GM18526 (cell line): ENCODE results near the gene SRM.

Experiments
- POLR2A ChIP-seq: IDR thresholded peaks from 3 replicates; pipeline ENCODE4 v1.6.1; 2011; ENCODE audit not compliant: insufficient read length; ENCODE audit errors: extremely low read depth

The SRM gene

GRCh38 chr1:11059968-11060830 lies at the start of gene SRM:
Gene SRM, minus strand, starts transcription at chr1:11060018. Its CDS starts 75 bp downstream, at chr1:11059943.
- peak; percentile 76 for TF ChIP-seq POLR2A

DNA sequence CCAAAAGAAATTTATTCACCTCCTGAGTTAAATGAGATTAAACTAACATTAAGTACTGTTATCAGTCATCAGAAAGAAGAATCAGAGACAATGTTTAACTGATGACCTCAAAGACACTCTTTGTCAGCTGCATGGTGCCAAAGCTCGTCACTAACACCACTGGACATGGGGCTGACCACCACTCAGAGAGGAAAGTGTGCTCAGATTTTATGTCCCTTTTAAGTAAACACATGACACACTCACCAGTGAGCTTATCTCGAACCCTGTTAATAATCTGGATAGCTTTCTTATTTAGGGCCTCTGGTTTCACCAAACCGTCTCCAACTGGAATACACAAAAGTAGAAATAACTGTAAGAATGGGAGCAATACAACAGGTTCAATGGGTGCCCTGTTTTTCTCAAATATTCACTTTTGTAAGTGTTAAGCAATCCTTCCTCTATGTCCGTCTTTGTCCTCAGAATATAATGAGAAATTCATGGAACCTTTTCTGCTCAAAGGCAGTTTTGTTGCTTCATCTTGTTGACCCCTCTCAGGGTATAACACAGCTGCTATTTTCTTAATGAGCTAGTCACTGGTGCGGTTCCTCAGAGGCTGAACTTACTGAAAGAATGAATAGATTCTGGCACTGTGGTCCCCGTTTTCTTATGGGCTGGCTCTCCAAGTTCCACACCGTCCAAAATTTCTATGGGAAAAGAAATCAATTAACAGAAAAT lies 49.4 kb upstream of the SRM start:
- no peak for TF ChIP-seq POLR2A

- TF ChIP-seq POLR2A: no peak
These were observed 47.8 kb upstream of the SRM start for GRCh38 chr1:11107599-11107998.

GRCh38 chr1:11105586-11105985 lies 45.8 kb upstream of the SRM start:
- no peak for TF ChIP-seq POLR2A

- no peak for TF ChIP-seq POLR2A
These were observed 41.5 kb upstream of the SRM start for GRCh38 chr1:11101347-11101746.

GRCh38 chr1:11100149-11100493 lies 40.3 kb upstream of the SRM start:
- TF ChIP-seq POLR2A: no peak

GRCh38 chr1:11099310-11100148 lies 39.7 kb upstream of the SRM start, which contains the start of gene EXOSC10:
Gene EXOSC10, minus strand, starts transcription at chr1:11099869. Its CDS starts 38 bp downstream, at chr1:11099831.
- TF ChIP-seq POLR2A: peak; percentile 74

DNA sequence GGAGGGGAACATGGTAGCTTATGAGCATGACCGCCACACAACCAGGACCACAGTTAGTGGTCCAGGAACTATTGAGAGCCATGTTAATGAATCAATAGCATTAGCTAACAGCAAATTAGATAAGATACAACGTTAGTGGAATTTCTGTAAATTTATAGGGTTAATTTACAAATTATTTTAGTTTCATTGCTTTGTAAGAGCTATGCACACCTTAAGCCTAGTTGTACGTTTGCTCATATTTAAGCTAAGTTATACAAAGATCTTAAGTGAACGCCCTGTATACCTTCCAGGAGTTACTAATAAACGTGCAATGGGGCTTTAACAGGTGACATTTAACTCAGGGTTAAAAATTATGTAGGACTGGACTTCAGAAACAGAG lies 39.1 kb upstream of the SRM start:
- TF ChIP-seq POLR2A: no peak

GRCh38 chr1:11080931-11081330 lies 21.1 kb upstream of the SRM start:
- no peak for TF ChIP-seq POLR2A

DNA sequence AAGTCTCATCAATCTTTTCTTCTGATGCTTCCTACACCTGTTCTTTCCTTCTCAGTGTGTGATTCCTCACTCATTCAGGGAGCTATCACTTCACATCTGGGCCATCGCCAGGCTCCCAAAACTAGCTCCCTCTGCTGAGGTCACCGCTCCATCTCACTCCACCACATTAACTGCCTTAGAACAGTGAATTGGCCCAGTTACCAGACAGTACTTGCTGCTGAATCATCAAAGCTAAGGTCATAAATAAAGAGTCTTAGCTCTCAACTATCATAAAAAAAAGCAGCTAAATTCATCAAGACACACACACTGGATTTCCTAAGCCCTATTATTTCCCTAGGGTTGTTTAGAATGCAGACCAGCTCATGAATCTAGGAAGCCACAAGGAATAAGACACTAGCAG lies 18.8 kb upstream of the SRM start:
- TF ChIP-seq POLR2A: no peak

- TF ChIP-seq POLR2A: no peak
These were observed 12.5 kb upstream of the SRM start for GRCh38 chr1:11072216-11072917.

DNA sequence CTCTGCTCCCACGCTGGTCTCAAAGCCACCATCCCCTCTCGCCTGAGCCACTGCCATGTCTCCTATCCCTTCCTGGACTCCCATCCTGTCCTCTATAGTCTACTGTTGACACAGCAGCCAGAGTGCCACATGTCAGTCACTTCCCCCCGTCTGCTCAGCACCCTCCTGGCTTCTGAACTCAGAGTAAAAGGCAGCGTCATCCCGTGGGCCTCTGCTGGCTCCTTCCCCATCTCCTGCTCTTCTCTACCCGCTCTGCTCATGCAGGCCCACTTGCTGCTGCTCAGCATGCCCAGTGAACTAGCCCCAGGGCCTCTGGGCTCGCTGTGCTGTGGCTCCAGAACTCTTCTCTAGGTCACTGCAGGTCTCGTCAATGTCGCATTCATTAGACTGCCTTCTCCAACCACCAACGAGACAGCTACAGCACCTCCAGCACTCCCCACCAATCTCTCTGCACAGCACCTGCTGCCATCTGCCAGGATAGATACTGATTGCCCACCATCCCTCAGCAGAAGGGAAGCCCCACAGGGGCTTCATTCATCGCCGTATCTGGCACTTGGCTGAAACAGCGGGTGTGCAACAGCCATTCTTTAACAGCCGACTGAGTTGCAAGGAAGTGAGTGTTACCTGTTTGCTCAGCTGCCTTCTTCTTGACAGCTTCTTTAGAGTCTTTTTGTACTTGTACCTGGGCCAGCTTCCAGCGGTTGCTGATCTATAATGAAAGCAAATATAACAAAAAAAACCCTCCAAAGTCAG lies 11.8 kb upstream of the SRM start:
- no peak for TF ChIP-seq POLR2A

- TF ChIP-seq POLR2A: no peak
These were observed 11.1 kb upstream of the SRM start for GRCh38 chr1:11070876-11071275.
